Fibroblast of the aortic adventitia (primary cell): ENCODE data around the gene COL6A2. TPM values are rescaled to one million over a fixed set of nuclear protein-coding genes. Genes with fewer than 3 reads are reported as not detected.

ENCODE experiments used
- DNase-seq: peaks from one replicate; pipeline ENCODE4 v3.0.0-alpha.2; 2010; ENCODE audit warnings: low read depth
- H3K4me3 ChIP-seq: 2 replicates; pipeline ENCODE4 v1.5.1; 2011; ENCODE audit warnings: low read depth, mild to moderate bottlenecking, control low read depth, low read length, moderate library complexity
- CTCF ChIP-seq: IDR thresholded peaks from 2 replicates; pipeline ENCODE4 v1.5.1; 2011; ENCODE audit warnings: mild to moderate bottlenecking, low read length, control low read depth, inconsistent platforms; ENCODE audit not compliant: insufficient read depth
- total RNA-seq: library from RNA; depleted of rRNA; stranded (reverse); fragments of >200 nt; gene quantifications from 2 replicates; pipeline ENCODE4 v1.2.3, GENCODE V29; 2012; ENCODE audit warnings: low replicate concordance

Gene COL6A2
- total RNA-seq, 1 donor = 1,068 TPM

GRCh38 chr21:46065215-46065913 lies 32.5 kb upstream of the COL6A2 start:
- DNase-seq = peak; percentile 79
- no peak overlapping the region for H3K4me3 ChIP-seq
- no peak for TF ChIP-seq CTCF

- no peak overlapping the region for H3K4me3 ChIP-seq
- no peak for TF ChIP-seq CTCF
- peak; percentile 47 for DNase-seq
These were observed 31.9 kb upstream of the COL6A2 start for GRCh38 chr21:46065914-46066551.

- H3K4me3 ChIP-seq = no peak overlapping the region
- peak; percentile 81 for DNase-seq
- no peak for TF ChIP-seq CTCF
These were observed 31.2 kb upstream of the COL6A2 start for GRCh38 chr21:46066591-46067331.

GRCh38 chr21:46067505-46068201 lies 30.3 kb upstream of the COL6A2 start:
- no peak overlapping the region for H3K4me3 ChIP-seq
- no peak for TF ChIP-seq CTCF
- DNase-seq = no peak

- DNase-seq = no peak
- no peak for TF ChIP-seq CTCF
- no peak overlapping the region for H3K4me3 ChIP-seq
These were observed 29.3 kb upstream of the COL6A2 start for GRCh38 chr21:46068516-46069079.

- TF ChIP-seq CTCF = no peak
- no peak overlapping the region for H3K4me3 ChIP-seq
- DNase-seq = no peak
These were observed 28.7 kb upstream of the COL6A2 start for GRCh38 chr21:46069166-46069565.
